ENCODE data around the gene EYS. TPM values are rescaled to one million over a fixed set of nuclear protein-coding genes. Genes with fewer than 3 reads are reported as not detected.

The EYS gene
- total and polyA plus RNA-seq, 8 donors, result 0.24 to 0.85 (median 0.55) TPM

GRCh38 chr6:64123761-64124633 lies 1583.0 kb downstream of the EYS start:
- Histone ChIP-seq H3K4me3 (no peak overlapping the region), H3K27me3 (no peaks in the 10 kb centered on the region), H3K36me3 (no peaks in the 10 kb centered on the region), H3K27ac (no peak overlapping the region), H3K4me1 (no peaks in the 10 kb centered on the region), H3K9me3 (peaks cover 0 to 3% of the 10 kb centered on the region in 2 donors)
- intact Hi-C loops (cut with DNase I), result no loop called here
- DNase-seq (no peak), ATAC-seq (no peak)
- TF ChIP-seq CTCF (IDR thresholded peaks at IDR 0.05), result no peak

GRCh38 chr6:64122712-64123375 lies 1584.2 kb downstream of the EYS start:
- Histone ChIP-seq H3K27me3 (no peaks in the 10 kb centered on the region), H3K36me3 (no peaks in the 10 kb centered on the region), H3K9me3 (peaks cover 0 to 10% of the 10 kb centered on the region in 2 donors), H3K27ac (no peak overlapping the region), H3K4me3 (no peak overlapping the region), H3K4me1 (no peaks in the 10 kb centered on the region)
- DNase-seq (peak in 1 of 4 donors; percentile 15), ATAC-seq (no peak)
- intact Hi-C loops (cut with DNase I), result no loop called here
- no peak for TF ChIP-seq CTCF (IDR thresholded peaks at IDR 0.05)

GRCh38 chr6:64121011-64121565 lies 1585.9 kb downstream of the EYS start:
- no peak for TF ChIP-seq CTCF (IDR thresholded peaks at IDR 0.05)
- intact Hi-C loops (cut with DNase I), result no loop called here
- no peaks in the 10 kb centered on the region for H3K36me3 ChIP-seq
- H3K4me3 ChIP-seq, result no peak overlapping the region
- H3K9me3 ChIP-seq, result peaks cover 0 to 18% of the 10 kb centered on the region in 2 donors
- ATAC-seq (no peak), DNase-seq (no peak)
- no peaks in the 10 kb centered on the region for H3K27me3 ChIP-seq
- no peaks in the 10 kb centered on the region for H3K4me1 ChIP-seq
- H3K27ac ChIP-seq, result no peak overlapping the region

- Histone ChIP-seq H3K27me3 (no peaks in the 10 kb centered on the region), H3K4me1 (no peaks in the 10 kb centered on the region), H3K36me3 (no peaks in the 10 kb centered on the region), H3K9me3 (peaks cover 0 to 19% of the 10 kb centered on the region in 2 donors), H3K4me3 (no peak overlapping the region), H3K27ac (no peak overlapping the region)
- peak in 1 of 4 donors; percentile 27 for DNase-seq
- intact Hi-C loops (cut with DNase I), result no loop called here
- ATAC-seq, result no peak
- TF ChIP-seq CTCF (IDR thresholded peaks at IDR 0.05), result no peak
These were observed 1593.3 kb downstream of the EYS start for GRCh38 chr6:64113704-64114103.

GRCh38 chr6:64104051-64104450 lies 1603.0 kb downstream of the EYS start:
- no peak overlapping the region for H3K4me3 ChIP-seq
- DNase-seq, result no peak
- H3K4me1 ChIP-seq, result no peaks in the 10 kb centered on the region
- peaks cover 0 to 2% of the 10 kb centered on the region in 2 donors for H3K9me3 ChIP-seq
- no peaks in the 10 kb centered on the region for H3K27me3 ChIP-seq
- no peak for ATAC-seq
- no peak for TF ChIP-seq CTCF (IDR thresholded peaks at IDR 0.05)
- no peaks in the 10 kb centered on the region for H3K36me3 ChIP-seq
- no peak overlapping the region for H3K27ac ChIP-seq
- intact Hi-C loops (cut with DNase I), result no loop called here

All from left lung (tissue), 10 donors.